Psoas muscle (tissue), 8 donors: Measurements from ENCODE around the gene ARHGAP30. TPM values are rescaled to one million over a fixed set of nuclear protein-coding genes. Genes with fewer than 3 reads are reported as not detected.
"Not testable (repeated sequence)": the region's sequence is repeated elsewhere in the genome, so short reads cannot be mapped to it uniquely, and the experiment has no call there.

ENCODE experiments used
- ATAC-seq, 4 donors: fragments of 200-7000 bp; cut with Tn5 transposase; one replicate each; pipeline ENCODE4 v1.9.1; 2020; ENCODE audit warnings: moderate library complexity in 3 of 4, mild to moderate bottlenecking in 2 of 4
- DNase-seq, 2 donors: peaks; one replicate each; pipeline ENCODE4 v3.0.0-alpha.2; 2020
- H3K27ac ChIP-seq: fragments of 200-600 bp; one replicate; pipeline ENCODE4 v1.8.0; 2022
- H3K27me3 ChIP-seq, 3 donors: fragments of 200-600 bp in 1 of 3; one replicate each; pipeline versions ENCODE4 v1.6.1 to v1.8.0; 2013 to 2022; ENCODE audit warnings: low read length in 2 of 3, mild to moderate bottlenecking in 2 of 3, moderate library complexity in 1 of 3; ENCODE audit not compliant: insufficient read depth in 3 of 3
- H3K36me3 ChIP-seq, 2 donors: fragments of 200-600 bp in 1 of 2; one replicate each; pipeline versions ENCODE4 v1.6.1 to v1.8.0; 2013 to 2022; ENCODE audit warnings: low read depth in 1 of 2, mild to moderate bottlenecking in 1 of 2, moderate library complexity in 1 of 2; ENCODE audit not compliant: insufficient read depth in 1 of 2
- H3K4me1 ChIP-seq: fragments of 200-600 bp; one replicate; pipeline ENCODE4 v1.8.0; 2022
- H3K4me3 ChIP-seq: fragments of 200-600 bp; one replicate; pipeline ENCODE4 v1.8.0; 2022; ENCODE audit warnings: mild to moderate bottlenecking
- H3K9me3 ChIP-seq: fragments of 200-600 bp; one replicate; pipeline ENCODE4 v1.8.0; 2022
- CTCF ChIP-seq: fragments of 200-600 bp; IDR thresholded peaks from one replicate; pipeline ENCODE4 v1.8.0; 2022; ENCODE audit warnings: antibody characterized with exemption
- WGBS, 3 donors: extraction: QIAGEN DNeasy Blood & Tissue Kit; methylation state at CpG; one replicate each; pipeline versions ENCODE4 v1.1.6 to v1.1.7; 2013; 5-methylcytosine and 5-hydroxymethylcytosine counted together
- intact Hi-C, 2 donors: fragments of 100-400 bp; cut with DNase I; formaldehyde crosslinking; loops; one replicate each; pipeline versions ENCODE4 v1.11.0 to v1.14.2; 2022
- polyA plus RNA-seq, 3 donors: library from polyadenylated mRNA; stranded (reverse); fragments of 200-250 nt; gene quantifications; one replicate each; pipeline ENCODE4 v1.2.3, GENCODE V29; 2013
- total RNA-seq, 4 donors: library from RNA; stranded (reverse); fragmentation: NEBNext Ultra II Directional in 2 of 4; extraction: Animal tissue kit (Norgen Biotek cat#: 25700) in 2 of 4; gene quantifications; one replicate each; pipeline versions ENCODE4 v1.2.1 to v1.2.4, GENCODE V29; 2021 to 2023
- donor health status: healthy with polysubstance abuse.
- donor health status: DM: no; HTN: no; CAD: no; lungs with moderate emphysema.
- donor health status: Bipolar disorder and iron deficiency.
- donor health status: healthy.
- donor health status: DM: yes; HTN: yes; CAD: no.
- donor health status: DM: no; HTN: no; CAD: no.
- donor health status: DM: no; HTN: no; CAD: no.
- donor health status: DM: yes; HTN: yes; CAD: no.

The ARHGAP30 gene
- total and polyA plus RNA-seq, 7 donors = 0.44 to 3.3 (median 1.6) TPM

- Histone ChIP-seq H3K27ac (no peak overlapping the region), H3K4me3 (no peak overlapping the region), H3K4me1 (peaks cover 9% of the 10 kb centered on the region), H3K36me3 (no peaks in the 10 kb centered on the region), H3K27me3 (peaks cover 0 to 48% (median 3%) of the 10 kb centered on the region in 3 donors), H3K9me3 (no peaks in the 10 kb centered on the region)
- no peak for DNase-seq
- TF ChIP-seq CTCF = no peak
- 87 to 91% (median 88%) methylated on average over 5 of the region's 5 CpGs for WGBS, 3 donors
- ATAC-seq = no peak
- intact Hi-C loops = no loop called here
Measured at GRCh38 chr1:161017756-161018630, 51.7 kb downstream of the ARHGAP30 start.

- WGBS, 3 donors = 79 to 86% (median 80%) methylated on average over 6 to 7 of the region's 7 CpGs
- H3K27ac ChIP-seq, H3K4me3 ChIP-seq, ATAC-seq, DNase-seq, H3K9me3 ChIP-seq, intact Hi-C loops, H3K36me3 ChIP-seq, H3K4me1 ChIP-seq: not testable (repeated sequence)
- peaks cover 0 to 40% (median 3%) of the 10 kb centered on the region in 3 donors for H3K27me3 ChIP-seq
Measured at GRCh38 chr1:161017181-161017580, 52.5 kb downstream of the ARHGAP30 start.

GRCh38 chr1:161016683-161017082, 53.0 kb downstream of the ARHGAP30 start:
- ATAC-seq, DNase-seq, H3K36me3 ChIP-seq, H3K9me3 ChIP-seq, H3K27ac ChIP-seq, H3K4me3 ChIP-seq, H3K4me1 ChIP-seq, intact Hi-C loops: not testable (repeated sequence)
- peaks cover 0 to 36% (median 3%) of the 10 kb centered on the region in 3 donors for H3K27me3 ChIP-seq
- 58 to 83% (median 65%) methylated on average over 1 of the region's 1 CpG for WGBS, 3 donors

GRCh38 chr1:161013488-161014230, 56.0 kb downstream of the ARHGAP30 start:
- peaks cover 3% of the 10 kb centered on the region for H3K4me1 ChIP-seq
- whole genome bisulfite sequencing, 3 donors = 21 to 25% (median 21%) methylated on average over 15 of the region's 15 CpGs

GRCh38 chr1:161013131-161013487, 56.6 kb downstream of the ARHGAP30 start:
- peak overlapping the region; percentile 36 for H3K4me3 ChIP-seq
- intact Hi-C loops = no loop called here
- ATAC-seq = peak in 2 of 4 donors; percentile 22 to 42

More at GRCh38 chr1:161013488-161014230, 56.0 kb downstream of the ARHGAP30 start:
- intact Hi-C loops = no loop called here
- peak; percentile 71 to 80 for DNase-seq
- peak overlapping the region; percentile 36 for H3K4me3 ChIP-seq
- TF ChIP-seq CTCF = no peak
- H3K27ac ChIP-seq = peak overlapping the region; percentile 72
- ATAC-seq = peak; percentile 71 to 90 (median 86)
- no peaks in the 10 kb centered on the region for H3K9me3 ChIP-seq
- peaks cover 0 to 9% (median 0%) of the 10 kb centered on the region in 3 donors for H3K27me3 ChIP-seq
- no peaks in the 10 kb centered on the region for H3K36me3 ChIP-seq

More at GRCh38 chr1:161013131-161013487, 56.6 kb downstream of the ARHGAP30 start:
- Histone ChIP-seq H3K27me3 (peaks cover 0 to 6% (median 0%) of the 10 kb centered on the region in 3 donors), H3K36me3 (no peaks in the 10 kb centered on the region), H3K9me3 (no peaks in the 10 kb centered on the region), H3K27ac (peak overlapping the region; percentile 72), H3K4me1 (peaks cover 3% of the 10 kb centered on the region)
- DNase-seq = no peak
- TF ChIP-seq CTCF = no peak
